Stimulated activated CD8-positive, alpha-beta memory T cell treated with anti-CD3 and anti-CD28 coated beads, Interleukin-7, amount 100 ng/mL, for 1 hour (primary cell): Measurements from ENCODE around the gene B9D2.
A peak's percentile ranks its signal among the peaks of the same experiment; 100 is the strongest.
"Not testable (repeated sequence)": the region's sequence is repeated elsewhere in the genome, so short reads cannot be mapped to it uniquely, and the experiment has no call there.

Experiments used
- DNase-seq, 2 donors: peaks; one replicate each; pipeline ENCODE4 v3.0.0-alpha.2; 2020; ENCODE audit warnings: low read depth in 2 of 2

Gene B9D2

DNA sequence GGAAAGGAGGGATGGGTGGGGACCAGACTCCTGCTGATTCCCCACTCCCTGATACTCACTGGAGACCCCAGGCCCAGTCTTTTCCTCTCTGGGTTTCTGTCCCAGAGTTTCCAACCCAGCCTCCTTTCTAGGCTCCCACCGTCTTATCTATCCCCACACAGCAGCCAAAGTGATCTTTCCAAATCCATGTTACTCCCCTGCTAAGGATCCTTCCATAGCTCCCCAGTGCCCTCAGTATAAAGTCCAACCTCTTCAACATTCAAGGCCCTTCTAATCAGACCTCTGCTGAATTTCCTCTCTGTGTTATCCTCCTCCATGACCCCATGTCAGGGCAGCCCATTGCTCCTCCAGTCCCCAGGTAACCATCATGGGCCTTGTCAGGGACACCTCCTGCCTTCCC lies 8.9 kb downstream of the B9D2 start:
- DNase-seq, result no peak

DNA sequence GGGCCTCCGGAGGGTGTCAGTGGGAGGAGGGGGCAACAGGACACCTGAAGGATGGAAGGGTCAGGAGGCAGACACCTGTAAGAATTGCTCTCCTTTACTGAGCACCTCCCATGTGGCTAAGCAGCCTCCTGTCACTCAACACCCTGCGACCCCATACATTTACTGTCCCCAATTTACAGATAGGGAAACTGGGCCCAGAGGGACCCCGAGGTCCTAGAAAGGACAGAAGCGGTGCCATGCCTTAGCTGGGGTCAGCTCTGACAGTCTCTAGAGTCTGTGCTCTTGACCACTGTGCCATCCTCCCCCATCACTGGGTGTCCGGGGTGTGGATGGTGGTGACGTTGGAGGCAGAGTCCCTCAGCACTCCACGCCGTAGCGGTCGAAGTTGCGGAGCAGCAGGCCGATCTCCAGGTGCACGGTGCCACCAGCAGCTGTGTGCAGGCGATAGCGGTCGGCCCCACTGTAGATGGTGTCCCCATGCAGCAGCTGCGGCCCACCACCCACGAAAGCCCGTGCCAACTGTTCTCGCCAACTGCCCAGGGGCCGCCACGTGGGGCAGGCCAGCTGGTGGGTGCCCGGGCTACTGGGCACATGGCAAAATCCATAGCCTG lies 9.5 kb downstream of the B9D2 start:
- no peak for DNase-seq

- DNase-seq, result peak; percentile 90
Observed at GRCh38 chr19:41353466-41354342, 10.2 kb downstream of the B9D2 start, which contains the start of gene TGFB1. Gene TGFB1 (minus strand): TSS chr19:41353922. CDS start chr19:41353044, 878 bp downstream.

DNA sequence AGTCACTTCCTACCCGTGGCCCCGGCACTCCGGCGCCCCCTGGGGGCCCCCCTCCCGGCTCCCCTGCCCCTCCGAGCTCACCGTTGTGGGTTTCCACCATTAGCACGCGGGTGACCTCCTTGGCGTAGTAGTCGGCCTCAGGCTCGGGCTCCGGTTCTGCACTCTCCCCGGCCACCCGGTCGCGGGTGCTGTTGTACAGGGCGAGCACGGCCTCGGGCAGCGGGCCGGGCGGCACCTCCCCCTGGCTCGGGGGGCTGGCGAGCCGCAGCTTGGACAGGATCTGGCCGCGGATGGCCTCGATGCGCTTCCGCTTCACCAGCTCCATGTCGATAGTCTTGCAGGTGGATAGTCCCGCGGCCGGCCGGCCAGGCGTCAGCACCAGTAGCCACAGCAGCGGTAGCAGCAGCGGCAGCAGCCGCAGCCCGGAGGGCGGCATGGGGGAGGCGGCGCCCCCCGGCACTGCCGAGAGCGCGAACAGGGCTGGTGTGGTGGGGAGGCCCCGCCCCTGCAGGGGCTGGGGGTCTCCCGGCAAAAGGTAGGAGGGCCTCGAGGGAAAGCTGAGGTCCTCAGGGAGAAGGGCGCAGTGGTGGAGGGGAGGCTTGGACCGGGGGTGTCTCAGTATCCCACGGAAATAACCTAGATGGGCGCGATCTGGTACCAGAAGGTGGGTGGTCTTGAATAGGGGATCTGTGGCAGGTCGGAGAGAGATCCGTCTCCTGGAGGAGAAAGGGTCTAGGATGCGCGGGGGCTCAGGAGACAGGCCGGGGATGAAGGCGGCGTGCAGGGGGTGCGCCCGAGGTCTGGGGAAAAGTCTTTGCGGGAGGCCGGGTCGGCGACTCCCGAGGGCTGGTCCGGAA lies 11.1 kb downstream of the B9D2 start:
- DNase-seq, result peak; percentile 61 to 65

DNA sequence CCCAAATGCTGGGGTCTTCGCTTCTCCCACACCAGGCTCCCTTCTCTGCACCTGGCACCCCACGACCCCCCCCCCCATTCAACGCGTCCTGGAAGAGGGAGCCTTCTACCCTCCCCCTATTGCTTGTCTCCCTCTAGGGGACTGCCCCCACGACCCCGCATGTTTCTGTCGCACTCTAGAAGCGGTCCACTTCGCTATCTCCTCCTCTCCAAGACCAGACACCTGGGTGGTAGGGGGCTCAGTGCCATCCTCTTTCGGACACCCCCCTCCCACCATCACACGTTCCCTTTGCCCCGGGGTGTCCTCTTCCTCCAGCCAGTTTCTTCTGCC lies 11.7 kb downstream of the B9D2 start:
- DNase-seq, result no peak

GRCh38 chr19:41351339-41352245 lies 12.4 kb downstream of the B9D2 start:
- peak; percentile 66 to 74 for DNase-seq

DNA sequence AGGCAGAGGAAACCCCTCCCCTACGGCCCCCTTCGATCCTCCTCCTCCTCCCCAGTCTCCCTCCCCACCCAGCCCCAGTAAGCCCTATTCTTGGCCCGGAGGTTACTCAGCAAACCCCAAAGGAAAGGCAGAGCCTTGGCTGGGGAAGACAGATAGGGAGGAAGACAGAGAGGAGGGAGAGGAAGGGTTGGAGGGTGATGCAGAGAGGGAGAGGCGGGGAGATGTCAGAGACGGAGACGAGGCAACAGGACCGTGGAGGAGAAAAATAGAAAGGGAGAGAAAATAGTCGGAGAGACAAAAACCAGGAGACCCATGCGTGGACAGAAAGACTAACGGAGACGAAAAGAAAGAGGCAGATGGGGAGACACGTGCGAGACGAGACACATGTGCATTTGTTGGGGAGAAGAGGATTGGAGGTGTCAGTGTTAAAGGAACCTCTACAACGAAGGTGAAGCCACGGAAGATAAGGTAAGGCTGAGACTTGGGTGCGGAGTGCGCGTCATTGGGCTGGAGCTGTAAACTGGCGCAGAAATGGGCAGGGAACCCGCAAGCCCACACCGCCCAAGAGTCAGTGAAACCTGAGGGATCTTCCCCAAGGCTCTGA lies 13.1 kb downstream of the B9D2 start:
- DNase-seq, result no peak

- not testable (repeated sequence) for DNase-seq
Observed at GRCh38 chr19:41346916-41347315, 17.0 kb downstream of the B9D2 start.

GRCh38 chr19:41344162-41344561 lies 19.8 kb downstream of the B9D2 start:
- no peak for DNase-seq

GRCh38 chr19:41341669-41342490 lies 22.1 kb downstream of the B9D2 start:
- DNase-seq, result no peak

- no peak for DNase-seq
Observed at GRCh38 chr19:41339936-41340335, 24.0 kb downstream of the B9D2 start.

DNA sequence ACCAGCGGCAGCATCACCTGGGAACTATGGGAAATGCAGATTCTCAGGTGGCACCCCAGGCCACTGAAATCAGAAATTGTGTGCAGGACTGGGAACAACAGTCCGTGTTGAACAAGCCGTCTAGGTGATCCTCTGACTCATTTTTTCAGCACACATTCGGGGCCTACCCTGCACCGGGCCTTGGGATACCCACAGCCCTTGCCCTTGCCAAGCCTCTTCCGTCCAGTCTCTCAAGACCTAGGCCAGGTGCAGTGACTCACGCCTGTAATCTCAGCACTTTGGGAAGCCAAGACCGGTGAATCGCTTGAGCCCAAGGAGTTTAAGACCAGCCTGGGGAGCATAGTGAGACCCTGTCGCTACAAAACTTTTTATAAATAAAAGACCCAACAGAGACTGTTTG lies 28.5 kb downstream of the B9D2 start:
- no peak for DNase-seq

DNA sequence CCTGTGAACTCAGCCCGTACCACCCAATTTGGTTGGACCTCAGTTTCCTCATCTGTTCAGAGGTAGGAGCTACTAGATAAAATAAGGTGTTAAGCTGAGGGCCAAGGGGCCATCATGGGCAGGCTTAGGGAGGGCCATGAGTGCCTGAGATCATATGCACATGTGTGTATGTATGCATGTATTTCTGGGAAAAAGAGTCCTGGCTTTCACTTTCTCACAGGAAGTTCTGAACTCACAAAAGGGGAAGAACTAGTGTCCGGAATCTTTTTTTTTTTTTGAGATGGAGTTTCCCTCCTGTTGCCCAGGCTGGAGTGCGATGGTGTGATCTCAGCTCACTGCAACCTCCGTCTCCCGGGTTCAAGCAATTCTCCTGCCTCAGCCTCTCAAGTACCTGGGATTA lies 29.2 kb downstream of the B9D2 start:
- DNase-seq, result no peak

GRCh38 chr19:41332468-41332867 lies 31.5 kb downstream of the B9D2 start:
- no peak for DNase-seq

- DNase-seq, result no peak
Observed at GRCh38 chr19:41332000-41332399, 31.9 kb downstream of the B9D2 start.

- no peak for DNase-seq
Observed at GRCh38 chr19:41330946-41331678, 32.8 kb downstream of the B9D2 start.

- no peak for DNase-seq
Observed at GRCh38 chr19:41330481-41330880, 33.5 kb downstream of the B9D2 start.

- no peak for DNase-seq
Observed at GRCh38 chr19:41328842-41329225, 35.1 kb downstream of the B9D2 start.

DNA sequence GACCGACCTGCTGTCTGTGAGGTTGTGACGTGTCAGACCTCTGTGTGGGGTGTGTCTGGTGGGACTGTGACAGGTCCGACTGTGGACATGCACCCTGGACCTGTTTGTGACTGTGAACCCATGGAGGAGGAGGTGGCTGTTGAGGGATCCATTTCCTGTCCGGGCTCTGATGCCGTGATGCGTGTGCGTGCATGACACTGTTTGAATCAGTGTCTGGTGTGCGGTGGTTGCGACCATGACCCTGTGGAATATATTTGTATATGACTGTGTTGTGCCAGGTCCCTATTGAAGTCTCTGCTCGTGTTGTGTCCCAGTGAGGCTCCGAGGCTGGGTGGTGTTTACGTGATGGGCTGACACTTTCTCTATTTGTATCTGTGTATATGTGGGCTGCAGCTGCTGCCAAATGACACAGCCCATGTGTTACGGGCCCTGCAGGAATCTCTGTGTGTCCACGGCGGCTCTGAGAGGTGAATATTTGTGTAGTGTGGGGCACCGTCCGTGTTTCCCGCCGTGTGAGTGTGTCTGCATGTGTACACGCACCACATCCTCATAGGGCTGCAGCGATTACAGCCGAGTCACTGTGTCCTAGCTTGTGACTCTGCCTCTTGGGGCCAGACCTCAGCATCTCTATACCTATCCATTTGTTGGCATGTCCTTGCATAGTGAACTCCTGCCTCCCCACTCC lies 35.6 kb downstream of the B9D2 start:
- no peak for DNase-seq
